Measurements from ENCODE around the gene CACNA2D2. TPM values are rescaled to one million over a fixed set of nuclear protein-coding genes. Genes with fewer than 3 reads are reported as not detected.

CACNA2D2 gene
- total and polyA plus RNA-seq, 2 of the 4 experiments (the other 2 are of a cell fraction) = 0.15 TPM; not detected in 1

- intact Hi-C loops (cut with micrococcal nuclease) = no loop called here
Observed at GRCh38 chr3:50506169-50506568, 2.7 kb upstream of the CACNA2D2 start.

More at GRCh38 chr3:50506169-50506568, 2.7 kb upstream of the CACNA2D2 start:
- BruUV-seq (replicated peaks) = no TSS peak
- ChIA-PET CTCF (no interaction called here), POLR2A (ENCODE audit: unreplicated experiment) (no interaction called here)
- ATAC-seq (ENCODE audit: low read depth) (no peak), DNase-seq (no peak)
- Histone ChIP-seq H2BK120ac (ENCODE audit: low read depth, low read length) (no peak overlapping the region), H3K4ac (ENCODE audit: low read depth, low read length) (no peak overlapping the region), H3K27me3 (ENCODE audit: control insufficient read depth, insufficient read depth, low read length) (peaks cover 76% of the 10 kb centered on the region), H2BK20ac (ENCODE audit: low read depth, low read length) (no peak overlapping the region), H3K9me3 (ENCODE audit: control insufficient read depth, insufficient read depth, low read length) (no peaks in the 10 kb centered on the region), H2AK9ac (replicated peaks; ENCODE audit: low read depth, low read length, poor library complexity) (no peak overlapping the region), H2BK15ac (ENCODE audit: low read depth, low read length) (no peak overlapping the region), H2BK5ac (ENCODE audit: low read depth, low read length, poor library complexity, severe bottlenecking) (no peak overlapping the region), H3K4me3 (ENCODE audit: insufficient read depth, low read depth, low read length) (no peak overlapping the region), H3K14ac (replicated peaks; ENCODE audit: low read depth, low read length) (no peak overlapping the region), H4K5ac (ENCODE audit: low read depth, low read length) (no peak overlapping the region), H2AK5ac (ENCODE audit: low read depth, low read length) (no peak overlapping the region), H3K27ac (ENCODE audit: insufficient read depth, low read length) (no peak overlapping the region), H4K20me1 (ENCODE audit: insufficient read depth, low read length) (no peaks in the 10 kb centered on the region), H3K9me1 (ENCODE audit: insufficient read depth, low read length) (no peaks in the 10 kb centered on the region; the same call in 1 of the 2 replicates), H3K9ac (ENCODE audit: low read depth, low read length) (no peak overlapping the region), H3K56ac (ENCODE audit: extremely low read depth, insufficient read depth, low read length) (no peak overlapping the region), H3K79me1 (ENCODE audit: low read depth in 1 of 2, low read length in 2 of 2) (no peaks in the 10 kb centered on the region), H3K4me2 (ENCODE audit: low read depth, low read length) (no peak overlapping the region), H3K18ac (ENCODE audit: low read depth, low read length) (no peak overlapping the region), H4K8ac (ENCODE audit: low read depth in 2 of 2, low read length in 2 of 2) (no peak overlapping the region), H4K91ac (ENCODE audit: insufficient read depth, low read depth, low read length) (no peak overlapping the region), H3K23ac (ENCODE audit: low read depth, low read length) (no peak overlapping the region), H3K36me3 (ENCODE audit: control insufficient read depth, insufficient read depth, low read length) (no peaks in the 10 kb centered on the region), H3K4me1 (ENCODE audit: control insufficient read depth, insufficient read depth, low read length) (no peaks in the 10 kb centered on the region), H2AFZ (replicated peaks; ENCODE audit: low read length, poor library complexity) (no peak overlapping the region)
- WGBS, 2 experiments (ENCODE audit: extremely low coverage in 2 of 2, insufficient read length in 1 of 2) = 25% methylated on average over 1 of the region's 4 CpGs; no CpG with 5 or more reads in 1 of the 2 experiments
- in situ Hi-C loops (cut with MboI; ENCODE audit: low sequenced_read_pairs) = no loop called here
- dilution Hi-C loops (cut with HindIII; ENCODE audit: low sequenced_read_pairs, unreplicated experiment) = no loop called here
- no peak for TF ChIP-seq USF2 (IDR thresholded peaks at IDR 0.05; ENCODE audit: low read depth, low read length)
